HG02588 (cell line): Measurements from ENCODE around the gene BOC.

Source experiments
- ATAC-seq: cut with Tn5 transposase; IDR thresholded peaks from one replicate; pipeline ENCODE4 v1.9.1; 2021; ENCODE audit warnings: mild to moderate bottlenecking, moderate library complexity; ENCODE audit not compliant: unreplicated experiment

BOC gene

DNA sequence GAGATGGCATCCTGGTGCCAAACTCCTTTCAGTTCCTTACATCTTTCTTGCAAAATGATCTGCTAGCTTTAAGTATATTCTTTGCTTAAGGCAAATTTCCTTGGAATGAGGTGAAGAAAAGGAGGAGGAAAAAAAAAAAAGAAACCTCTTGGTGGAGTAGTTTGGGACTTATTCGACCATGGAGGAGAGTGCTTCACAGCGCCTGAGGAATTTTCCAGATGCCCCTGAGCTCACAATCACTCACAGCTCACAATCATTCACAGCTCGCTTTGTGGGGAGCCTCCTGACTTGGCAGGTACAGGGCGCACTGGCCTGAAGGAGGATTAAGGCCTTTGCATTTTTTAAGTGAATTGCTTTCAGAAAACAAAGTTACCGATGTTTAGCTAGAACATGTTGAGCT is 53.9 kb downstream of the BOC start:
- ATAC-seq, result no peak

DNA sequence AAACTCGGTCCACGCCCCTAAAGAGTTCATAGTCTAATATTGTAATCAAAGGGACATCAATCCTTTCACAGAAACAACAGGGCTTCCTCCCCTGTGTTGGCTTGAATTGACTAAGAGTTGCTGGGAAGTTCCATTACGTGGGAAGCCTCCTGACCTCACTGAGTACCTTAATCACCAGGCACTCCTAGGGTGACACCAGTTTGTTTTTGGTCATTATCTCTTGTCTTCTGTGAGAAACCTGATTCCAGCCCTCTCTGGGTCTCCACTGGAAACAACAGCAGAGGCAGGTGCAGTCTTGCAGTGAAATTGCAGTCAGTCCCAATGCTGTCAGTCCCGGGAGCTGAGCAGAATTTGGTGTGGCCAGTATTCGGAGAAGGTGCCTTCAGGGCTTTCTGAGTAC is 55.4 kb downstream of the BOC start:
- ATAC-seq, result no peak

DNA sequence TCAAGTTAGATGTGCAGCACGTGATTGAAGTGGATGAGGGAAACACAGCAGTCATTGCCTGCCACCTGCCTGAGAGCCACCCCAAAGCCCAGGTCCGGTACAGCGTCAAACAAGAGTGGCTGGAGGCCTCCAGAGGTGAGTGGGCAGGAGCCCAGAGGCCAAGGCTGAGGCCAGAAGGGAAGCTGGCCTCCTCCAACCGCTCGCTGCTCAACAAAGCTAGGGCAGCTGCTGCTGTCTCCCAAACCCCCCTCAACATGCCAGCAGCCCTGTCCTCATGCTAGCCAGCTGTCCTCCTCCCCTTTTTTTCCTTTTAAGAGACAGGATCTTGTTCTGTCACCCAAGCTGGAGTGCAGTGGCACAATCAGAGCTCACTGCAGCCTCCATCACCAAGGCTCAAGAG is 57.0 kb downstream of the BOC start:
- no peak for ATAC-seq

DNA sequence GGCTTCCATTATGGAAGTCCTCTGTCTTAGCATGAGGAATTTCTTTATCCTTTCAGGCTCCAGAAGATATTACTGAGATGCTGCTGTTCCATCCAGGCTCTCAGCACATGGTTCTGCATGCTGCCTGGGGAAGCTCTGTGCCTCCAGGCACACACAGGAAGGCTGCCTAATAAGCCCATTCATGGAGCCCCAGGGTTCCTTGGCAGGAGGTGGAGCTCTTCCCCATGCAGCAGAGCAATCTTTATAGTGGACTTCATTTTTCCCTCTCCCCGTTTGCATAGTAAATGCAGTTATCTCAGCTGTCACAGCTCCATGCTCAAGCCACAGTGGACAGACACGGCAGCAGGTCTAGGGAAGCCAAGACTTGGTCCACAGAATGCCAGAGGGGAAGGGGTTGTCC is 57.6 kb downstream of the BOC start:
- ATAC-seq, result no peak

GRCh38 chr3:113269661-113270060 is 58.3 kb downstream of the BOC start:
- no peak for ATAC-seq

- no peak for ATAC-seq
These were observed 58.7 kb downstream of the BOC start for GRCh38 chr3:113270068-113270467.

GRCh38 chr3:113270786-113271185 is 59.4 kb downstream of the BOC start:
- ATAC-seq, result no peak

DNA sequence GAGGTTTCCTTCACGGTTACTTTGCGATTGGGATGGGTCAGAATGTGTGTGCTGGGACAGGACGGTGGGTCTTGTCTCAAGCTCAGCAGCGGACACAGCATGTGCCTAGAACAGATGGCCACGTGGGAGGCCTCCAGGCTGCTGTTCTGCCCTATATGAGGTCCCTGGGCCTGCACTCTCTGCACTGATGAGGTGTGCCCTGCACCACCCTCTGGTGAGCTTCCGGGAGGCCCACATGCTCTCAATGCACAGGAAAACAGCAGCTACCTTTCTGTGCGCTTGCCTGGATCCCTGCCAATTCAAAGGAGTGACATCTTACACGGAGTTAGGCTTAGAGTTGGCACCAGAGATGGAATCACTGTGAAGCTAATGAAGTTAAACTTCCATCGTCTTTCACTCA is 59.8 kb downstream of the BOC start:
- ATAC-seq, result no peak

DNA sequence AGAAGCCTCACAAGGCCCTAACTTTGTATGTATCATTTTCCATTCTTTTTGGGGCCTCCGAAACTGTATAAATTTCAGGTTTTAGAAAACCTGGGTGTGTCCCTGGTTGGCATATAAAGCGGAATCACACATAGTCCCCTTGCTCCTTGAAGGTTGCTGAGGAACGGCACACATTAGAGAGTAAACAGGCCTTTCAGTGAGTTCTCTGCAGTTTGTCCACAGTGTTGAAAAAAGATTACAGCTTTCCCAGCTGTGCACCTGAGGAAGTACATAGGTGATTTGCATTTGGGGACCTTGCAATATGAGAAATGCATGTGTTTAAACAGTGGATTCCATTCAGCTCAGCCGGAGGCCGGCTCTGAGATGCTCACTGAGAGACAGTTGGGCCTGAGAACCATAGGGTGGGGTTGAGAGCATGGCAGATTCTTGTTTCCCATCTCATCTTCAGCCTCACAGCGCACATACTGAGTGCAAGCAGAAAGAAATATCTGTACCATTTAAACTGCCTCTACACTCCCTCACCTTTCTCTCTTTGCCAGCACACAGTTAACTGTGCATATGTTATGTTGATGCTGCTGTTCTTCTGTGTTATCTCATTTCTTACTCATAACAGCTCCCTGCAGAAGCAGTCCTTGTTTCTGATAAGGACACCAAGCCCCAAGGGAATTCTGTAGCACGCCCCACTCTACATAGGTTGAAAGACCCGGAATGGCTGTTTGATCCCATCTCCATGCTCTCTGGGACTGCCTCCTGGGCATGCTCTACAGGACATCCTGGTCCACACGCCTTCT is 60.4 kb downstream of the BOC start:
- no peak for ATAC-seq

DNA sequence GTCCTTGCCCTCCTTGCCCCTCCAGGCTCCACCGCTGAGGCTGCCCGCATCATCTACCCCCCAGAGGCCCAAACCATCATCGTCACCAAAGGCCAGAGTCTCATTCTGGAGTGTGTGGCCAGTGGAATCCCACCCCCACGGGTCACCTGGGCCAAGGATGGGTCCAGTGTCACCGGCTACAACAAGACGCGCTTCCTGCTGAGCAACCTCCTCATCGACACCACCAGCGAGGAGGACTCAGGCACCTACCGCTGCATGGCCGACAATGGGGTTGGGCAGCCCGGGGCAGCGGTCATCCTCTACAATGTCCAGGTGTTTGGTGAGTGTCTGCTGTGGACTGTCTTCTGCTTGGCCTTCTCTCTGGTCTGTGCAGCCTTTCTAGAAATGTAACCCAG is 61.0 kb downstream of the BOC start:
- ATAC-seq, result no peak

- no peak for ATAC-seq
These were observed 61.7 kb downstream of the BOC start for GRCh38 chr3:113273011-113273410.

DNA sequence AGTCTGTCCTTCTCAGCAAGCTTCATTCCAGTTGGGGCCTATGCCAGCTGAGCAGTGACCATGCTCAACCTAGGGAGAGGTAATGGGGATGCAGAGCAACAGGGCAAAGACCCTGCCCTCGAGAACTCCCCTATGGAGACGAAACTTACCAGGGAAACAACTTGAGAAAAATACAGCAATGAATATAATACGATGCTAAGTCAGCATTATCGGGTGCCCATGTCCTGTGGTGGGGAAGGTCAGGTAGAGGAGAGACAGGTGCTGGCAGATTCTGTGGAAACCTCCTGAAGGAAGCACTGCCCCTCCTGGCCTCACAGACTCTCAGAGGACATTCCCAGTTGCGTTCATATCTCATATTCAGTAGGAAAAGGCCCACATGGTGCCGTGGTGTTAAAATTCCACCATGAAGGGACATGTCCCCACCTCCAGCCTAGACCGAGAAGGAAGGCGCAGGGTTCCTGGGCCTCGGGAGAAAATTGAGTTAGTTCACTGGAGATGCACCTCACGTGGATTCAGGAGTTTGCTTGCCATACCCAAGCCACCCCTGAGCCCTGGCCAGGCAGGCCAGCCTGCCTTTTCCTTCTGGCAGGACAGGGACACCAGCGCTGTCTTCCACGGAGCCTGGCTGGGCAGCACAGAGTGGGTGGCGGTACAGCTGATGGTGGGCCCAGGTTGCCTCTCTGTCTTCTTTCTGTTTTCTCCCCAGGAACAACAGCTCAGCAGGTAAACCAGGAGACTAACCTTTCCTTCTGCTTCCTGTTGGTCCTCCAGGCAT is 62.4 kb downstream of the BOC start:
- no peak for ATAC-seq

GRCh38 chr3:113274425-113275257 is 63.3 kb downstream of the BOC start:
- no peak for ATAC-seq

DNA sequence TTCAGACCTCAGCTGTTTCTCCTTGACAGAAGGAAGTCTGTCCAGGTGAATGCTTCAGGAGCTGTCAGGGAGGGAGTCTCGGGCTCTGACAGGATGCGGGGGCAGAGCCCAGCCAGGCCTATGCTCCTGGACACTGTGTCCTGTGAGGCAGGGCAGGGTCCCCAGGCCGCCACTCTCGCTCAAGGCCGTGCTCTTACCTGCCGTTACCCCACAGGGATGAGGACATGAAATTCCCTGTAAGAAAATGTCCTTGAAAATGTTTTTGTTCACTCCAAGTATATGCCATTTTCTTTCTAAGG is 63.9 kb downstream of the BOC start:
- ATAC-seq, result no peak

- ATAC-seq, result no peak
These were observed 64.2 kb downstream of the BOC start for GRCh38 chr3:113275583-113275928.

- peak; percentile 62 for ATAC-seq
These were observed 64.8 kb downstream of the BOC start for GRCh38 chr3:113275929-113276750.

DNA sequence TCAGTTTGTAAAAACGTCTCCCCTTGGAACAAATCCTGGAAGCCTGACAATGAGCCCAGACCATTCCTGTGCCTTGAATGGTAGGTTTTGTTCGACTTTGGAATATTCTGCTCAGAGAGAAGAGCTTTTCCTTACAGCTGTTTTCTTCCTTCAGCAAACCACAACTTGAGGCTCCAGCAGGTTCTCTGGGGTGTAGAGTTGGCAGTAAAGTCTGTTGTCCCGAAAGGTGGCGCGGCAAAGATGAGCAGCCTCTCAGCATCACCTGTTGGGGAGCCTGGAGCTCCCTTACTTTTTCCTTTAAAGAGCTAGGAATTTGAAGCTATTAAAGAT is 65.4 kb downstream of the BOC start:
- no peak for ATAC-seq

DNA sequence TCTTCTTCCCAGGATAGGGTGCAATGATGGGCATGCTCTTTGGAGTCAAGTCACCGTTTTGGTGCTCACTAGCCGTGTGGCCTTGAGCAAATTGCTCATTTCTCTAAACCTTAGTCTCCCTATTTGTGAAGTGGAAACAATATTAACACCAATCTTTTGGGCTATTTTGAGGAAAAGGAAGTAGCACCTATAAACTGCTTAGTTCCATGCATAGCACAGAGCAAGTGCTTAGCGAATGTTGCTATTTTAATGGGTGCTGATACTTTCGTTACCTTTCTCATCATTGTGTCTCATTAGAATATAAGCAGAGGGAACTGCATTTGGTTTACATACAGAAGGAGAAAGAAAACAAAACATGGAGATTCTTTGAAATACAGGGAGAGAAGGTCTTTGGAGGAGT is 66.1 kb downstream of the BOC start:
- ATAC-seq, result peak; percentile 30

DNA sequence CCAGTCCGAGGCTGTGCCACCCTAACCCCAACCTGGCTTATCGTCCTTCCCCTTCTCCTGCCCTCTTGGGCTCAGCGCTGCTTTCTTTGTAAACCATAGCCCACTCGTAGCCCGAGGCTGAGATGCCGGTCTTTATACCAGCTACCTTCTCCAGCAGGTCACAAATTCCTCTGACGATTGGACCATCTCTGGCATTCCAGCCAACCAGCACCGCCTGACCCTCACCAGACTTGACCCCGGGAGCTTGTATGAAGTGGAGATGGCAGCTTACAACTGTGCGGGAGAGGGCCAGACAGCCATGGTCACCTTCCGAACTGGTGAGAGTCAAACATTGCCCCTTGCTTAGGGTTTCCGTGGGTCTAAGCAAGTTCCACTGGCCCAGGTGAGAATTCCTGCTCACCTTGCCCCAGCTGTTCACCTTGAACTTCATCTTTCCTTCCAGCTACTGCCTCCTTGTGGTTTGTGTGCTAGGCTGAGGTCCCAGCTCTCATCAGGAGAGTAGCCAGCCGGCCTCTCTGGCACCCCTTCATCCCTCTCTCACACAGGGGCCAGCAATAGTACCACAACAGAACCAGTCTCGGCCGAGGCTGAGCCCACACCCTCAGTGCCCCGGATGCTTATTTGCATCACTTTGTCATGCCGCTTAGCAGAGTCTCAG is 66.7 kb downstream of the BOC start:
- ATAC-seq, result no peak

- no peak for ATAC-seq
These were observed 67.2 kb downstream of the BOC start for GRCh38 chr3:113278599-113278955.

DNA sequence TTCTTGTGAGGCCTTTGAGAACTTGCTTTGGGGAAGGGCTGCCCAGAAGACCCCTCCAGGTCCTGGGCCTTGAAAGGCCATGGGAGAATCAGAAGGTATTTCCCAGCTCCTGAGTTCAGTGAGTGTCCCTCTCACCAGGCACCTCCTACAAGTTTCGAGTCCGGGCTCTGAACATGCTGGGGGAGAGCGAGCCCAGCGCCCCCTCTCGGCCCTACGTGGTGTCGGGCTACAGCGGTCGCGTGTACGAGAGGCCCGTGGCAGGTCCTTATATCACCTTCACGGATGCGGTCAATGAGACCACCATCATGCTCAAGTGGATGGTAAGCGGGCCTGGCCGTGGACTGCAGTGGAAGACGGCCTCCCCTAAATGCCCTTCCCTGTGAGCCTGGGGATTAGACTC is 68.3 kb downstream of the BOC start:
- ATAC-seq, result no peak
